WI38 (cell line): ENCODE data around the gene ARHGEF10L.

ENCODE experiments used
- H3K4me3 ChIP-seq: 2 replicates; pipeline ENCODE4 v1.5.1; 2011; ENCODE audit warnings: low read depth, mild to moderate bottlenecking, control low read depth, low read length
- CTCF ChIP-seq: IDR thresholded peaks from 2 replicates; pipeline ENCODE4 v1.5.1; 2012; ENCODE audit warnings: low read depth, mild to moderate bottlenecking, control low read depth, low read length

The ARHGEF10L gene

GRCh38 chr1:17610085-17610484 lies 70.6 kb downstream of the ARHGEF10L start:
- no peak for TF ChIP-seq CTCF
- no peak overlapping the region for H3K4me3 ChIP-seq

- no peak overlapping the region for H3K4me3 ChIP-seq
- no peak for TF ChIP-seq CTCF
Measured at GRCh38 chr1:17610713-17611112, 71.2 kb downstream of the ARHGEF10L start.

- H3K4me3 ChIP-seq: no peak overlapping the region
- no peak for TF ChIP-seq CTCF
Measured at GRCh38 chr1:17611991-17612390, 72.5 kb downstream of the ARHGEF10L start.

- no peak overlapping the region for H3K4me3 ChIP-seq
- TF ChIP-seq CTCF: no peak
Measured at GRCh38 chr1:17612831-17613230, 73.3 kb downstream of the ARHGEF10L start.

DNA sequence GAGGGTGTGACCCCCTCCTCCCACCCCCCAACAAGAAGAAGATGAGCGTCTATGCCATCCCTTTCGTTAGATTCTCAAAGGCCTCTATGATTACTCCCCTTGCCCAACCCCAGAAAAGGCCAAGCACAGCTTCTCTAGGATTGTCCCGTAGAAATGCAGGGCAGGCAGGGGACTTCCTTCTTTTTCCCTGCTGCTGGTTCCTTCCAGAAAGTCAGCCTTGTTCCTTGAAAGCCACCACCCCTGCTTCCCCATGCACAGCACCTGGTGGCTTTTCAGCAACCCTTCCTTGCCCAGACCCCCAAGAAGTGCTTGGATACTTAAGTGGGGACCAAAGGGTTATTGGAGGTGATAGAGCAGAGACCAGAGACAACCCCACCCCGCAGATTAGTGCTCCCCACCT lies 75.1 kb downstream of the ARHGEF10L start:
- H3K4me3 ChIP-seq: no peak overlapping the region
- TF ChIP-seq CTCF: no peak

GRCh38 chr1:17615157-17615556 lies 75.7 kb downstream of the ARHGEF10L start:
- TF ChIP-seq CTCF: no peak

DNA sequence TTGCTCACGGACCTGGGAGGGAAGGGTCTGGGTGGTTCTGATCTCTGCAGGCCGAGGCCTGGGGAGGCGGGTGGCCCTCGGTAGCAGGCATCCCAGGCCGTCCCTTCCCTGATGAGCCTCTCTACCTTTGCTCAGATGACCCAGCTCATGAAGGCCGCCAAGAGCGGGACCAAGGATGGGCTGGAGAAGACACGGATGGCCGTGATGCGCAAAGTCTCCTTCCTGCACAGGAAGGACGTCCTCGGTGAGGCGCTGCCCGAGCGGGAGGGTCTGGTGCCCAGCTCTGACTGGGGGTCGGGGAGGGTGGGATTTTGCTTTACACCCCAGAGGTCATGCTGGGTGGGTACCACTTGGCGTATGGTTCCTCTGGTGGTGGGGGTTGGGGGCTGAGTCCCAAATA lies 76.5 kb downstream of the ARHGEF10L start:
- H3K4me3 ChIP-seq: no peak overlapping the region
- TF ChIP-seq CTCF: no peak

More at GRCh38 chr1:17615157-17615556, 75.7 kb downstream of the ARHGEF10L start:
- no peak overlapping the region for H3K4me3 ChIP-seq
